Measurements from ENCODE around the gene DYNC1H1.

Gene DYNC1H1

DNA sequence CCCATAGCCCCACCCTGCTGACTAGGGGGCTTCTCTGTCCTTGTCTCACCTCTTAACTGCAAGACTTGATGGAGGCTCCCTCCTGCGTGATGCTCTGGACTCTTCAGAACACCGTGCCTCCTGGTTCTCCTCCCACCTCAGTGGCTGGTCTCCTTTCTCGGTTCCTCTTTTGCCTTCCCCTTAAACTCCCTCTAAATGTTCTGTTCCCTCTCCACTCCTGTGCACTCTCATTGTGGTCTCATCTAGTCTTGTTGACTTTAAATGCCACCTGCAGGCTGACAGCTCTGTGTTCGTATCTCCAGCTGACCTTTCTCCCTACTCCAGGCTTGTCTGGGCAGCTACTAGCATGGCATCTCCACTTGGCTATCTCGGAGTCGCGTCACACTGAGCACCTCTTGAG is 28.3 kb downstream of the DYNC1H1 start:
- no peak for DNase-seq (ENCODE audit: low spot score)

DNA sequence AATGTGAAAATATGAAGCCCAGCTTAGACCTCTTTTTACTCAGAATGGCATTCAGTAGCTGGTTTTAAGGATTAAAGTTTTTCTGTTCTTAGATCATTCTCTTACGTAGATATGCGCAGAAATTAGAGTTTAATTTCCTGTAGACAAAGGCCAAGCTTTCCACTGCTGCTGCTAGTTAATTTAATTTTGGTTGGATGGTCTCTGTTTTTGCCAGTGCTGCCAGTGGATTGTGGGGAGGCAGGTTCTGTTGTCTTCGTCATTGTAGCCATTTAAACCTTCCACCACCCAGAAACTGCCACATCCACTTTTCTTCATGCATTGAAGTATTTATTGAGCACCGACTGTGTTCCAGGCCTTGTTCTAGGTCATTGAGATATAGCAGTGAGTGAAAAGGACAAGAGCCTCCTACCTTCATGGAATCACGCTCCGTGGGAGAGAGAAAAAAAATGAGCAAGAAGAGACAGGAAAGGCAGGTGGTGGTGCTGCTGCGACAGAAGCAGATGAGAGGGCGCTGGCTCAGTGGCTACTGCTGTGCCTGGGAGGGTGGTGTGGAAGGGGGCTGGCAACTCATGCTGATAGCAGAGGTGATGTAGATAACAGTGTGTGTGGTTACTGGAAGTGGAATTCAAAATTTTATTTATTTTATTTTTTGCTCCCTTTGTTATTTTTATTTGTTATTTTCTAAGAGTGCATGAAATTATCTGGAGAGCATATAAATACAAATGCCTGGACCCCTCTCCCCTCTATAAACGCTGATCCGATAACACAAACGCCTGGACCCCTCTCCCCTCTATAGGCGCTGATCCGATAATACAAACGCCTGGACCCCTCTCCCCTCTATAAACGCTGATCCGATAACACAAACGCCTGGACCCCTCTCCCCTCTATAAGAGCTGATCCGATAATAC is 33.3 kb downstream of the DYNC1H1 start:
- no peak for DNase-seq (ENCODE audit: low spot score)

DNA sequence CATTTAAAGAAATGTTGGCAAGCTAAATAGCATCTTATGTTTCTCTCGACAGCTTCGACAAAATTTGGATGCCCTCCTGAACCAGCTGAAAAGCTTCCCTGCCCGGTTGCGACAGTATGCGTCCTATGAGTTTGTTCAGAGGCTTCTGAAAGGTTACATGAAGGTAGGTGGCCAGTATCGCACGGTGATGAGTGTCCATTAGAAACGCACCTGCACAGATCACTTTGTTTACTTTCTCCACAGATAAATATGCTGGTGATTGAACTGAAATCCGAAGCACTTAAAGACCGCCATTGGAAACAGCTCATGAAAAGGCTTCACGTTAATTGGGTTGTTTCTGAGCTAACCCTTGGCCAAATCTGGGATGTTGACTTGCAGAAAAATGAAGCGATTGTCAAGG is 36.5 kb downstream of the DYNC1H1 start:
- DNase-seq (ENCODE audit: low spot score) = no peak

DNA sequence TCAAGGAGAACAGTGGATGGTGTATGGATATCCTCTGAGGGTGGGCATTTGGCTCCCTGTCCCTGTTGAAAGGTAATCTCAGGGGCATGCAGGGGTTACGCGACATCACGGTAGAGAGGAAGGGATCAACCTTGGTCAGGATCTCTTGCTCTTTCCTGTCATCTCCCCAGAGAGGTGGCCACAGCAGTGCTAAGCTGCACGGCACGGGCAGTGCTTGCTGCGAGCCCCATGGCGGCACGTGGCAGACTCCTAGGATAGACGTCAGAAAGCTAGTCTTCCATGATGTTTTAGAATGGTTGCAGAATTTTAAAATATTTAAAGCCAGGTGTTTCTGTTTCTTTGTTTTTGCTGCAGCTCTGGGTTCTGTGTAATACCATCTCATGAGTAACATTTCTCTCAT is 41.0 kb downstream of the DYNC1H1 start:
- DNase-seq (ENCODE audit: low spot score) = no peak

DNA sequence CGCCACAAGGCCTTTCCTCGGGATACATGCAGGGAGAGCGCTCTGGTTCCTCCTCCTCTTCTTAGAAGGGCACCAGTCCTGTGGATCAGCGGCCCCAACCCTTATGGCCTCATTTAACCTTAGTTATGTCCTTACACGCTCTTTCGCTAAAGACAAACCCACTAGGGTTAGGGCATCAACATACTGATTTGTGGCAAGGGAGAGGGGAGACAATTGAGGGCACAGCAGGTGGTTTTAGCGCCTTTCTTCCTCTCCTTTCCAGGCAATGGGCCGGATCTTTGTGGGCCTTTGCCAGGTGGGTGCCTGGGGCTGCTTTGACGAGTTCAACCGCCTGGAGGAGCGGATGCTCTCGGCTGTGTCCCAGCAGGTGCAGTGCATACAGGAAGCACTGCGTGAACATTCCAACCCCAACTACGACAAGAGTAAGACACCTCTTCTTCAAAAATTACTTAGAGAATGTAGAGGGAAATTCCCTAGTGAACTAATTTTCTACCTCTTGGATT is 43.6 kb downstream of the DYNC1H1 start:
- DNase-seq (ENCODE audit: low spot score) = no peak

DNA sequence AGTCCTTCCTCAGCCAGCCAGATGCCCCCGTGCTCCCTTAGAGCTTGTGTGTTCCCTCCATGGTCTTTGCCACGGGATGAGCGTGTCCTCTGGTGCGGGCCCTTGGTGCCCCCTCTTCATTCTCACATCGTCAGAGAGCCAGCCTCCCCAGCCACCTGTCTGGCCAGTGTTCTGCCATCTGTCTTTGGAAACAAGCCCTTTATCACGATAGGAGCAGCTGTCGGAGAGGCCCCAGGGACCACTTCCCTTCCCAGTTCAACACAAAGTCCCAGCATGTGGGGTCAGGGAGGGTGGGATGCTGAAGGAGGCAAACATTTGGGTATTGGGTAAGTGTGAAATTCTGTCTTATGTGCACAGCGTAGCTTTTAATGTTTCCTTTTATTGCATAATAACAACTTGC is 44.5 kb downstream of the DYNC1H1 start:
- no peak for DNase-seq (ENCODE audit: low spot score)

DNA sequence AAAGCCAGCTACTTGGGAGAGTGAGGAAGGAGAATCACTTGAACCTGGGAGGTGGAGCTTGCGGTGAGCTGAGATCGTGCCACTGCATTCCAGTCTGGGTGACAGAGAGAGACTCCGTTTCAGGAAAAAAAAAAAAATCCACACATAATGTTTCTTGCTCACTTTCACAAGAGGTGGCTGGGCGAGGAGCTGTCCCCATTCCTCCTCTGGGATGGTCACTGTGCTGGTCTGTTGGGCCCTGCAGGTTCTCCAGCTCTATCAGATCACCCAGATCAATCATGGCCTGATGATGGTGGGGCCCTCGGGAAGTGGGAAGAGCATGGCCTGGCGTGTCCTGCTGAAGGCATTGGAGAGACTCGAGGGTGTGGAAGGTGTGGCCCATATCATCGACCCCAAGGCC is 47.3 kb downstream of the DYNC1H1 start:
- no peak for DNase-seq (ENCODE audit: low spot score)

DNA sequence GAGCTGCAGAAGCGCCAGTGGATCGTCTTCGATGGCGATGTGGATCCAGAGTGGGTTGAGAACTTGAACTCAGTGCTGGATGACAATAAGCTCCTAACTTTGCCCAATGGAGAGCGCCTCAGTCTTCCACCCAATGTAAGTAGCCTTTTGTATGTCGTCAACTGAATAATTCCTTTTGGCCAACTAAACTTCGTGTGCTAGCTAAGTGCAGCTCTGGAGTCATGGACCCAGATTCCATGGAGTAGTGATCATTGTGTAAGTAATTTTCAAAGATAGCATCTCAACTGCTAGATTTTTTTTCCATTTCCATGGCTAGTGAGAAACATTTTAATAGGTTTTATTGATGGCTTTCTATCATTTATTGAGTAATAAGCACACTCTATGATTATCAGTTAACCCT is 48.0 kb downstream of the DYNC1H1 start:
- DNase-seq (ENCODE audit: low spot score) = no peak

DNA sequence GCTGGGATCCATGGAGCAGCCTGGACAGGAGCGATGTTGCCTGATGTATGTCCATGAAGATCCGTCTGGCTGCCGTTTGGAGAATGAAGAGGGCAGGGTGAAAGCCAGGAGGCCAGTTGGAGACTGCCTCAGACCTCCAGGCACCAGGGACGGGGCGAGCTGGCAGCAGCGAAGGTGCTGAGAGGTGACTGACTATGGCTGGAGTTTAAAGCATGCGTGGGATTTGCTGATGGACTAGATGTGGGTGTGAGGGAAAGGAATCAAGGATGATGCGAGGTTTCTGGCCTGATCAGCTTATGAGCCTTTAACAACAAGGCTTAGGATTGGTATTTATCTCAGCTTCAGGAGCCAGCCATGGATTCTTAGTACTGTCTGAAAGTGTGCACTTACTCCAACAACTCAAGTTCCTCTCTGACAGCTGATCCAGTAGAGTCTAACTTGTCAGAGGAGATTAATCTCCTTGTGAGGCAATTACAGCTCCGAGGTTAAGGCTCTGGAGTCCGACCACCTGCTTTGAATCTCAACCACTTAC is 49.4 kb downstream of the DYNC1H1 start:
- no peak for DNase-seq (ENCODE audit: low spot score)

DNA sequence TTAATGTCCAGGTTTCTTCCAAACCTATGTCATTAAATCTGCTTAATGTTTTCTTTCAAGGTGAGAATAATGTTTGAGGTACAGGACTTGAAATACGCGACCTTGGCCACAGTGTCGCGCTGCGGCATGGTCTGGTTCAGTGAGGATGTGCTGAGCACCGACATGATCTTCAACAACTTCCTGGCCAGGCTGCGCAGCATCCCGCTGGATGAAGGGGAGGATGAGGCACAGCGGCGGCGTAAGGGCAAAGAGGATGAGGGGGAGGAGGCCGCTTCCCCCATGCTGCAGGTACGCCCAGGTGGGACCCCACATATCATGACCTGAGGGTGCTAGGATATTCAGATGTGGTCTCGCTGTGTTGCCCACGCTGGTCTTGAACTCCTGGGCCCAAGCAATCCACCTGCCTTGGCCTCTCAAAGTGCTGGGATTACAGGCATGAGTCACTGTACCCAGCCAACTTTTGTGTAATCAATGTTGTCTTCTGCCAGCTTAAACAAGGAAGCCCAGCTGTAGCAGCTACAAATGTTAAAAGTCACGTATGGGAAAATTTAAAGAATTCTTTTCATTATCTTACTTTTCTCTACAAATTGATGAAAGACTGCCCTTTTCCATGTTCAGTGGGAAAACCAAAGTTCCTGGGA is 50.8 kb downstream of the DYNC1H1 start:
- no peak for DNase-seq (ENCODE audit: low spot score)

DNA sequence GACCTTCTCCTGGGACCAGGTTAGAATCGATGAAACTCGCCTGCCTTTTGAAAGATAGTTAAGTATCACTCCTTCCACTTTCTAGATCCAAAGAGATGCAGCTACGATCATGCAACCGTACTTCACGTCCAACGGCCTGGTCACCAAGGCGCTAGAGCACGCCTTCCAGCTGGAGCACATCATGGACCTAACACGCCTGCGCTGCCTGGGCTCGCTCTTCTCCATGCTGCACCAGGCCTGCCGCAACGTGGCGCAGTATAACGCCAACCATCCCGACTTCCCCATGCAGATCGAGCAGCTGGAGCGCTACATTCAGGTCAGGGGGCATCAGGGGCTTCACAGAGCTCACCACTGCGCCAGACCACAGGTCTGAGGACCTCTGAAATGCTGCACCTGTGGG is 51.4 kb downstream of the DYNC1H1 start:
- no peak for DNase-seq (ENCODE audit: low spot score)

DNA sequence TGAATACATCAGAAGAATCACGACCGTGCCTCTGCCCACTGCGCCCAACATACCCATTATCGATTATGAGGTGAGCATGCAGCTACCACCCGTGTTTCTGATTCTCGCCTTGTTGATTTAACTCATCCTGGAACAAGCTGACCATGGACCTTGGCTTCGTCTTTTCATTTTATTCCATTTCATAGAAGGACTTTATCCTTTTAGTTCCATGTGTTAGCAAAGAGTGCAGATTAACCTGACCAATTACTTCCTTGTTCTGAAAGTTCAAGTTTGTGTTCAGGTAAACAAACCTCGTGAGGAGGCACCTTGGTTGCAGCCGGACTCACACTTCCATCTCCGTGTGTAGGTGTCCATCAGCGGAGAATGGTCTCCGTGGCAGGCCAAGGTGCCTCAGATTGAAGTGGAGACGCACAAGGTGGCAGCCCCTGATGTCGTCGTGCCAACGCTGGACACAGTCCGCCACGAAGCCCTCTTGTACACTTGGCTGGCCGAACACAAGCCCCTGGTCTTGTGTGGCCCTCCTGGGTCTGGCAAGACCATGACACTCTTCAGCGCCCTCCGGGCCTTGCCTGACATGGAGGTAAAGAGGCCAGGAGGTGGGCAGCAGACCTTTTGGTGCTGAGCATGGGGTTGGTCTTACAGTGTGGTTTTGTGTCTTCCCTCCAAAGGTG is 52.2 kb downstream of the DYNC1H1 start:
- no peak for DNase-seq (ENCODE audit: low spot score)

DNA sequence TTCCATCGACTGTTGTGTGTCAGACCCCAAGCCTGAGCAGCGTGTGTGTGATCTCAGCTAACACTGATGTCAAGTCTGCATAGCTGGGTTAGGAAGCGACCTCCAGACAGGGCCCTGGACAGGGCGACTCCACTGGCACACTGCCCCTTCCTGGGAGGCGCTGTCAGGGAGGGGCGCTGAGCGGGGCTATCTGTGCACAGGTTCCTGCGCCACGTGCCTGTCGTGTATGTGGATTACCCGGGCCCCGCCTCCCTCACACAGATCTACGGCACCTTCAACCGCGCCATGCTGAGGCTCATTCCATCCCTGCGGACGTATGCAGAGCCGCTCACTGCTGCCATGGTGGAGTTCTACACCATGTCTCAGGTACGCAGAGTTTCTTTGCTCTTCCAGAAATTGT is 53.9 kb downstream of the DYNC1H1 start:
- no peak for DNase-seq (ENCODE audit: low spot score)

DNA sequence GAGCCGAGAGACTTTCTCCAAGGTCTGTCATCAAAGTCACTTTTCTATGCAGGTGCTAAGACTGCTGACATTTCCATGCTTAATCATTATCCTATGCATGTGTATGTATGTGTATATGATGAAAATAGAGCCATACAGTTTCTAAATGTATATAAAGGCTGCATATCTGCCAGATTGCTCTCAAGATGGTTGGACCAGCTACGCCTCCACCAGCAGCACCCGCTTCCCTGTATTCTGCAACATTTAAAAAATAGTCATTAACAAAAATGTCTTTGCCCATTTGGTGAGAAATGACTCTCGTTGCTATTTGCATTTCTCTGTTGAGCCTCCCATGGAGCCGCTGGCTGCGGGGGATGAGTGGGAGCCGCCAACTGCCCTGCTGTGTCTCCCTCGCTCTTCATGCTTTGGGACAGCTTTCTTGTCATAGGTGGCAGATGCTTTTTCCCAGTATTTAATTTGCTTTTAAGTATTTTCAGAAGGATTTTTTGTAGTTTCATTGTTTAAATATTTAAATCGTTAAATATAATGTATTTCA is 54.7 kb downstream of the DYNC1H1 start:
- no peak for DNase-seq (ENCODE audit: low spot score)

DNA sequence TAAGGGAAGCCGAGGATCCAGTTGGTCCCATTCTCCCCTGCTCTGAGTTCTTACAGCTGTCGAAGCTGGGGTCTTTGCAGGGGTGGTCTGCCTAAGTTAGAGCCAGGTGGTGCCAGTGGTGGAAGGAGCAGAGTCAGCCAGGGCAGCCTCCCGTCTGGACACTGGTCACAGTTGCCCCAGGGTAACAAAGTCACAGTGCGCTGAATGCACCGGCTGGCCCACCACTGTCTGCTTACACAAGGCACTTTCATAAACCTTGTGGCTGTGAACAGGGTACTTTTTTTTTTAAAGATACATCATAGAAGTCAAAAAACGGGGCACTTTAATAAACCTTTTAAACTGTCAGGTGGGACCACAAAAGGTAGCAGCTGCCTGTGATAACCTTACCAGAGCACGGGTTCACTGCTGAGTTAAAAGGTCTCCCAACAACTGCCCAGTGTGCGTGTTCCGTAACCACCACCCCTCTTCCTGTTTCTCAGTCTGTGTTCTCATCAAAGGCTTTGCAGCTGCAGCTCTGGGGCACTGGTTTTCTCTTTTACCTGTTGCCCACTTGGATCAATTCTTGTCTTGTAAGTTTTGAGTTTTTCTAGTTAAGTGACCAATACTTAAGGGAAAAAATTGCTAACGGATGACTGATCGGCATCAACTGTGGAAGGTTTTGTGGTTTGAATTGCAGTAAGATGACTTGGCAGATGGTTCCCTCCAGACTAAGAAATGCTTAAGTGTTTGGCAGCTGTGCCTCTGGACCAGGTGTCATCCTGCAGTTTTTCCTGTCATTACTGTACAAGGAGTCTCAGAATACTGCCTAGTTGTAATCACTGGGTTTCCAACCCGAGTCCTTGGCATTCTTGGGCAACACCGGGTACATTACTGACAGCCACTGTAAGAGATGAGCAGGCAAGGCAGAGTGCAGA is 55.9 kb downstream of the DYNC1H1 start:
- DNase-seq (ENCODE audit: low spot score) = no peak

DNA sequence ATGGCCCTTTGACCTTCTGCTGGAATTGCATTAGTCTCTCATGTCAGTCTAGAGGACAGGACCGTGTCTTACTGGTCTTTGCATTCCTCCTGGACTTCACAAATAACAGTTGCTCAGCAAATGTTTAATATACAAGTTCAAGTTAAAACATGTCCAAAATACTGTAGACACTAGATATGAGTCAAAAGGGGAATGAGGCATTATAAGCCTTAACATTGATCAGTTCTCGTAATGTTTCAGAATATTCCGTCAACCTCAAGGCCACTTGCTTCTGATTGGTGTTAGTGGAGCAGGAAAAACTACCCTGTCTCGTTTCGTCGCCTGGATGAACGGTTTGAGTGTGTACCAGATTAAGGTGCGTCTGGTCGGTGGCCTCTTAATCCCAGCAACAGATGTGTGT is 62.6 kb downstream of the DYNC1H1 start:
- DNase-seq (ENCODE audit: low spot score) = no peak

DNA sequence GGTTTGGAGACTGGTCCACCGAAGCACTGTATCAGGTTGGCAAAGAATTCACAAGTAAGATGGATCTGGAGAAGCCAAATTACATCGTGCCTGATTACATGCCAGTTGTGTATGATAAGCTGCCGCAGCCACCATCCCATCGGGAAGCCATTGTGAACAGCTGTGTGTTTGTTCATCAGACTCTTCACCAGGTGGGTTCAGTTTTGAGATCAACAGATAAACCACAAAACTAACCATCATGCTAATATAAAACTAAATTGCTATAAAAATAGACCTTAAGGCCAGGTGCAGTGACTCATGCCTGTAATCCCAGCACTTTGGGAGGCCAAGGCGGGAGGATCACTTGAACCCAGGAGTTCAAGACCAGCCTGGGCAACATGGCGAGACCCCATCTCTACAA is 63.6 kb downstream of the DYNC1H1 start:
- no peak for DNase-seq (ENCODE audit: low spot score)

DNA sequence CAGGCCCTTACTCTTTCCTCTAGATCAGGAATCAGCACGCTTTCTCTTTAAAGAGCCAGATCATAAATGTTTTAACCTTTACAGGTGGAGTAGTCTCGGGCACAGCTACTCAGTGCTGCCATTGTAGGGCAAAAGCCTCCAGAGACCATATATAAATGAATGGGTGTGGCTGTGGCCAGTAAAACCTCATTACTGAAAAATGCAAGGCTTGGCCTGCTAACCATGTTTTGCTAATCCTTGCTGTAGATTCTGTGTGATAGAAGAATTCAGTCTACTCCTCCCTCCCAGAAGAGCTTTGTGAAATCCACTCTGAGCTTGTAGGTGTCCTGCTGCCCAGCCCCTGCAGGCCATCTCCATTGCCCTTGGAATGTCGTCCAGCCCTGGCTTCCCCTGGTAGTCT is 64.4 kb downstream of the DYNC1H1 start:
- peak; percentile 9 for DNase-seq (ENCODE audit: low spot score)

DNA sequence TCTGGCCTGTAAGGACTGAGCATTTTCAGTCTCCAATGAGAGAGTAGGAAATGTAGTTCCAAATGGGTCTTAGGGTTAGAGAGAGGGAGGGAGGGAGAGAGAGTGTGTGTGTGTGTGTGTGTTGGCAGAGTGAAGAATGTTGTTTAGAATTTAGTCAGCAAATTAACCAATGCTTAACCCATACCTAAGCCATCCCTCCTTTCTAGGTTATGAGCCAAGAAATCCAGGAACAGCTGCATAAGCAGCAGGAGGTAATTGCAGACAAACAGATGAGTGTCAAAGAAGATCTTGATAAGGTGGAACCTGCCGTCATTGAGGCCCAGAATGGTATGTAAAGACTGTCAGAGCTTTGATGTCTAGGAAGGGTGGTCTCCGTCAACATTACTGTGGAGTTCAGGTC is 65.6 kb downstream of the DYNC1H1 start:
- peak; percentile 40 for DNase-seq (ENCODE audit: low spot score)

DNA sequence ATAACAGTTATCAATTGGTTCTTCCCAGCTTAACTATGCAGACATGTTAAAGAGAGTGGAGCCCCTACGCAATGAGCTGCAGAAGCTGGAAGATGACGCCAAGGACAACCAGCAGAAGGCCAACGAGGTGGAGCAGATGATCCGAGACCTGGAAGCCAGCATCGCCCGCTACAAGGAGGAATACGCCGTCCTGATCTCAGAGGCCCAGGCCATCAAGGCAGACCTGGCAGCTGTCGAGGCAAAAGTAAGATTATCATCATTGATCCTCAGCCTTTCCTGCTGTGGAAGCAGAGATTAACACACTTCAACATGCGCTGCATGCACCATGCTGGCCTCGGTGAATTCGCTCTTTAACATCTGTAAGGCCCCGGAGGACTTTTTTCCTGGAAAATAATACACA is 68.9 kb downstream of the DYNC1H1 start:
- no peak for DNase-seq (ENCODE audit: low spot score)

DNA sequence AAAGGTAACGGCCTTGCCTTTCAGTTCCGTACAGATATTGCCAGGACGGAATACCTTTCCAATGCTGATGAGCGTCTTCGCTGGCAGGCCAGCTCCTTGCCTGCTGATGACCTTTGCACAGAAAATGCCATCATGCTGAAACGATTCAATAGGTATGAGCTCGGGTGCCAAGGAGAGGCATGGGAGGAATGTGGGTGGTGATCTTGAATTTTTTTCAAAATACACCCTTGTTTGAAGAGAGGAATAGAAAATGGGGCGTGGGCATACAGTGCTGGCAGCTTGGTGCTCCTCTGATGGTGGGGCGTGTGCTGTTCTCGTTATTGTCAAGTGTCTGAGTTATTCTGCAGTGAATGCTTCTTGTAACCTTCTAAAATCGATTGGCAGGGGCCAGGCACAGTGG is 69.9 kb downstream of the DYNC1H1 start:
- DNase-seq (ENCODE audit: low spot score) = no peak
